Stimulated activated CD4-positive, alpha-beta T cell treated with anti-CD3 and anti-CD28 coated beads, TNF-alpha, amount 100 ng/mL, for 1 hour (primary cell): ENCODE results near the gene EMC9.

Source experiments
- DNase-seq, 3 donors: peaks; one replicate each; pipeline ENCODE4 v3.0.0-alpha.2; 2020; ENCODE audit warnings: low read depth in 3 of 3, low spot score in 1 of 3

The EMC9 gene

GRCh38 chr14:24132061-24132685, 9.2 kb downstream of the EMC9 start:
- DNase-seq = peak in 1 of 3 donors; percentile 24

- DNase-seq = no peak
These were observed 9.8 kb downstream of the EMC9 start for GRCh38 chr14:24131549-24131966.

GRCh38 chr14:24130717-24131548, 10.5 kb downstream of the EMC9 start:
- no peak for DNase-seq

- no peak for DNase-seq
These were observed 11.0 kb downstream of the EMC9 start, which contains the start of gene FITM1 for GRCh38 chr14:24130380-24130716. TSS of gene FITM1 (plus strand) at chr14:24130659. CDS start at chr14:24131564, 905 bp downstream.

GRCh38 chr14:24129410-24129998, 11.9 kb downstream of the EMC9 start:
- DNase-seq = no peak

- DNase-seq = no peak
These were observed 13.7 kb downstream of the EMC9 start for GRCh38 chr14:24127673-24128072.

GRCh38 chr14:24126939-24127338, 14.5 kb downstream of the EMC9 start:
- DNase-seq = no peak

- no peak for DNase-seq
These were observed 17.7 kb downstream of the EMC9 start for GRCh38 chr14:24123424-24124417.

GRCh38 chr14:24122898-24123297, 18.5 kb downstream of the EMC9 start:
- DNase-seq = no peak

- no peak for DNase-seq
These were observed 19.0 kb downstream of the EMC9 start for GRCh38 chr14:24122416-24122815.

- DNase-seq = no peak
These were observed 20.2 kb downstream of the EMC9 start for GRCh38 chr14:24121210-24121609.

GRCh38 chr14:24119691-24120090, 21.7 kb downstream of the EMC9 start:
- no peak for DNase-seq

GRCh38 chr14:24117179-24117578, 24.2 kb downstream of the EMC9 start:
- DNase-seq = no peak

- no peak for DNase-seq
These were observed 25.1 kb downstream of the EMC9 start for GRCh38 chr14:24116128-24116814.

GRCh38 chr14:24115422-24116127, 25.8 kb downstream of the EMC9 start:
- no peak for DNase-seq

GRCh38 chr14:24114532-24115421, 26.6 kb downstream of the EMC9 start, which contains the start of the genes DCAF11 and NRL:
TSS of gene DCAF11 (plus strand) at chr14:24114777. CDS start at chr14:24115595, 818 bp downstream.
TSS of gene NRL (minus strand) at chr14:24114949. CDS start at chr14:24082848, 32,101 bp downstream.
- DNase-seq = peak; percentile 93 to 96 (median 95)

GRCh38 chr14:24113801-24114531, 27.4 kb downstream of the EMC9 start:
- DNase-seq = peak; percentile 43 to 56 (median 43)

- no peak for DNase-seq
These were observed 28.0 kb downstream of the EMC9 start for GRCh38 chr14:24113379-24113800.
